GM20431 (cell line): Measurements from ENCODE around the gene EEFSEC.

ENCODE experiments used
- in situ Hi-C: fragments of 300-500 bp; cut with MseI, MboI; formaldehyde crosslinking; loops from one replicate; pipeline ENCODE4 v1.15.0; 2020; ENCODE audit warnings: low sequenced_read_pairs; ENCODE audit not compliant: unreplicated experiment

The EEFSEC gene

DNA sequence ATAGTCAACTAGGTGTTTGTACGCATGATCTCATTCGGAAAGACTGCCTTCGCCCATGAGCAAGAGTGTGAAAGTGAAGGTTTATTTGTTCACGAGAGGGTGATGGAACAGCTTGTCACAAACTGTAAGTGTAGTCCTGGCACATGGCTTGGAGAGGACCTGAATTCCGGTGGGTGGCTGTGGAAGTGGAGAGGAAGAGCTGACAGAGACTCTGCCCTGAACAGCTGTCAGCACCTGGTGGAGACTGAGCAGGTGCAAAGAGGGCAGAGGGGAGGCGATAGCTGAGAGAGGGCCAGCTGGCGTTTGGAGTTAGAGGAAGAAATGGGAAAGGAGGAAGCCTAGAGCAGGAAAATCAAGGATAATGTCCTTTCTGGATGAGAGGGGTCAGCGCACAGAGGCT lies 155.7 kb downstream of the EEFSEC start:
- in situ Hi-C loops, result no loop called here

GRCh38 chr3:128310286-128311058 lies 157.2 kb downstream of the EEFSEC start:
- in situ Hi-C loops, result no loop called here

DNA sequence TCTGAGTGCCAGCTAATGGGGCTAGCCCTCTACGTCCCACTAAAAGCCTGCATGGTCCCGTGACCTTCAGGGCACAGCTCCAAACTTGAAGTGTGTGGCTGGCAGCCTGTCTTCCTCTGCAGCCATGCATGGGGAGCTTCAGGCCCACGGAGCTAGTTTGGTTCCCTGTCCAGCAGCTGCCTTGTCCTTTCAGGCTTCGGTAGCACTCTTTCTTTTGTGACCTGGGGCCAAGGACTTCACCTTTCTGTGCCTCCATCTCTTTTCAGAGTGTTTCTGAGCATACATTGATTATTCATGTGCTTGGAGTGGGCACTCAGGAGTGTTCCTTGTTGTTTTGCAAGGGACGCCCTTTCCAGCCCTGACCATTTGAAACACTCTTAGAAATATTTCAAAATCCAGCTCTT lies 158.2 kb downstream of the EEFSEC start:
- in situ Hi-C loops, result no loop called here

GRCh38 chr3:128312271-128312670 lies 159.0 kb downstream of the EEFSEC start:
- in situ Hi-C loops, result no loop called here

DNA sequence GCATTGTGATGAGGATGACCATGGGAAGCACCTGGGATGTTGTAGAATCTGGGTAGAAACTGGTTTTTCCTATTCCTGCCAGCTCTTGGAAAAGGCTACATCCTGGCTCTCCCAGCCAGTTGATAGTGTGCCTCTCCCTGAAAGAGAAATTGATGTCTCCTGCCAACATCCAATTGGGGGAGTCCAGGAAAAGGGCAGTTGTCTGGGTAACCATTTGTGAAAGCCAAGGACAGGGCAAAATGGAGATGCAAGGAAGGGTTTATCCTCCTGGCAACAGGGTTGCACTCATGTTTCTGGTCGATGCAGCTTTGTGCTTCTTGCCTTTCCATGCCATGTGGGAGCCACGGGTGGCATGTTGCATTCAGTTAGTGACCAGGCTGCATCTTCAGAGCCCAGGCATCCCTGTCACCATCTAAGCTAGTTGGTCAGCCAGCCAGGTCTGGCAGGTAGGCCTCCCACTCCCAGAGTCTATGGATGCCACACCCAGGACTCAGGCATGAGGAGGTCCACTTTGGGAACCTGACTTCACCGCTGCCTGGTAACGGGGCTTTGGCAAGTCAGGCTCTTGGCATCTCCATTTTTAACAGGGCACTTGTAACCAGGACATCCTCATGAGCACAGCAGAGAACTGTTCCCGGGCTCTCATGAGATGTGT lies 159.9 kb downstream of the EEFSEC start:
- in situ Hi-C loops, result no loop called here

GRCh38 chr3:128313935-128314334 lies 160.7 kb downstream of the EEFSEC start:
- in situ Hi-C loops, result no loop called here

DNA sequence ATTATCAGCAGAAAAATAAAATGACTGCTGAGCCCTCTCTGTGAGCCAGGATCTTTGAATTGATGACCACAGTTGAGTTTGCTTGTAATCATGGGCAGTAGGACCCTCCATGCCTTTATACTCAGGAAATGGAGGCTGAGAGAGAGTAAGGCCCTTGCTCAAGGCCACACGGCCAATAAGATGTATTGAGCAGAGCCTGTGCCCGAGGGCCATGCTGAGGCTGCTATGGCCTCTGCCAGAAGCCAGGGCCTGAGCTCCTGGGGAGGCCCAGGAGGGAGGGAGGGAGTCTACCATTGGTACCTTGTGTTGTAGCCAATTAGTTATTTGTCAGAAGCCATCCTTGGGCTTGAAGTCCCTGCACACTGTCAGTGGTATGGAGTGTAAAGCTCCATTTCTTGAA lies 162.0 kb downstream of the EEFSEC start:
- in situ Hi-C loops, result no loop called here

DNA sequence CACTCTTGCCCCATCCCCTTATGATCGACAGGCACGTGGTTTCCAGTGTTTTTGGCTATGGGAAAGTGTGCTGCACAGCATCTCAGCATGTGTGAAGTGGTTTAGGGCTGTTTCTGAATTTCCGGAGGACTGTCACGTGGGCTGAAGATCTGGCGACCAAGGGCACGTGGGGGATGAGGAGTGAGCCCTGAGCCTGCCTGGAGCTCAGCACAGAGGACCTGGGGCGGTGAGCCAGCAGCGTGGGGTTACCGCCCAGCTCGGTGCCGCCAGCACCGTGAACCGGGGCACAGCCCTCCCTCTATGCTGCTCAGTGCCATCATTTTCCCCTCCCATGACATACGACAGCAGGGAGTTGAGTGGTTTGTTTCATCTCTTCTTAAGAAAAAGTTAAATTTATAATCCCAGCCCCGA lies 163.2 kb downstream of the EEFSEC start:
- in situ Hi-C loops, result no loop called here

- in situ Hi-C loops, result no loop called here
Observed at GRCh38 chr3:128317101-128317697, 163.9 kb downstream of the EEFSEC start.

DNA sequence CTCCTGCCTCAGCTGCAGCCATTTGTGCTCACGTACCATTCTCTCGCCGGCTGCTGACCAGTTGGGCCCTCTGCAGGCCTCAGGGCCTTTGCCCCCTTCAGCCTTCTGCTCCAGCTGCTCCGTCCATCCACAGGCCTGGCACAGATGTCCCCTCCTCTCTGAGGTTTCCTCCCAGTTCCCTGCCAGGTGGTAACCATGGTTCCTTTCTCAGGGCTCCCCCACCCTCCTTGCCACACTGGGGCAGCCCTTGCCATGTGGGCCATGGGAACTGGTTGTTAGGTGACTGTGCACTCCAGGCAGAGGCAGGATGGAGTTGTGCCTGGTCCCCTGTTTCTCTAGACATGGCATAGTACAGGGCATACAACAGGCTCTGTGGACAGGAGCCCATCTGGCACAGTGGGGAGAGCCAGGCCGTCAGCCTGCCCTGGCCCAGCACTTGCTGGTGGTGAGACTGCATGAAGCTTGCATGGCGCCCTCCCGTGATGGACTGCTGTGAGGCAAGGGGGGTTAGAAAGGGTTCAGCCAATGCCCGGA lies 164.5 kb downstream of the EEFSEC start:
- in situ Hi-C loops, result no loop called here

DNA sequence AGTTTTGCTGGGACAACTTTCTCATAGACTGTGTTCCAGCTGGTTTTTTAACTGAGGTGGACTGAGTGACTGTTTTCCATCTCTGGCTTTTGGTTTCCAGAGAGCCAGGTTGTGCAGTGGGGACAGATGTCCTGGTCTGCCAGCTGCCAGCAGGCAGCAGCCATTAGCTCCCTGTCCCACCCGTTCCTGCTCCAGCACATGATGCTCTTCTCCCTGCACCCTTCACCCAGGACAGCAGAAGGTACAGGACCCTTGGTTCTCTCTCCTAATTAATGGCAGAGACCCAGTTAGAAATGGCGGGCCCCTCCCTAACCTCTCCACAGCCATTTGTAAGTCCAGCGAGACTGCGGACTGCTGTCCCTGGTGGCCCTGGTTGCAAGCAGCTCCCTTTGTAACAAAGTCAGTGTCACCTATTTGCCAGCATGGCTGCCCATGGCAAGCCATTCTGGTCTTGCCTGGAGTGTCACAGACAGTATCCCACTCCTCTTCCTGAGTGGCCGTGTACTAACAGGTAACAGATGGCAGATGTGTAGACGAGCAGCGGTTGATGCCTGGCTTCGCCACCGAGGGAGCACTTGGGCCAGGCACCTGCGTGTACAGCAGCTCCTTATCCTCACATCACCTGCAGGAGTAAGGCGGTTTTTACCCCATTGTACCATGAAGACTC lies 165.1 kb downstream of the EEFSEC start:
- in situ Hi-C loops, result no loop called here

DNA sequence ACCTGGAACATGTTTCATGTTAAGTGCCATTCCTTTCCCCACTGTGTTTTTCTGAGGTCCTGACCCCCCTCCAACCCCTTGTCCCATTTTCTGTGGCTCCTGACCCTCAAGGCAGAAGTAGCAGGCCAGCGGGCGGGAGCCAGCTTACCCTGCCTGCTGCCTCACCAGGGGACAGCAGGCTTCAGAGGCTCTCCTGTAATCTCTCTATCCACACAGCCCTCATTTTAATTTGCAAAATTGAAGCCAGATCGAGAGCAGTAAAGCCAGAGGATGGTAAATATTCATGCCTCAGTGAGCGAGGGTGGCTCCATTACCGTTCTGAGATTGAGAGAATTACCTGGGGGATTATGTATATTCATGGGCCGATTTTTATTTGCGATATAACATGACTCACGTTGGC lies 165.8 kb downstream of the EEFSEC start:
- in situ Hi-C loops, result no loop called here

DNA sequence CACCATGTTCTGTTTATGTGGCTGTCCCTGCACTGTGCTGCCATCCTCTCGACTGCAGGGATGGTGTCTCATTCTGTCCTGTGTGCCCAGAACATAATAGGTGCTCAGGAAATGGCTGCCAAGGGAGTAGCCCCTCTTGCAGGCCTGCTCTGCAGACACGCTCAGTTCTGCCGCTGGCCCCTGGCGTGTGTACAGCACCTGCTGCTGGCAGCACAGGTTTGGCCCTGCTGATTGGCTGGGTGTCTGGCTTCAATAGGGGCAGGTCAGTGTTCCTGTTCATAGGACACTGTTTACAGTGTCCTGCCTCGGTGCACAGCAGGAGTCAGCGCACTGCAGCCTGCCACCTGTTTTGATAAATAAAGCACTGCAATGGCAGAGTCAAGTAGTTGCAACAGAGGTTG lies 166.5 kb downstream of the EEFSEC start:
- in situ Hi-C loops, result no loop called here

- in situ Hi-C loops, result no loop called here
Observed at GRCh38 chr3:128320551-128321340, 167.5 kb downstream of the EEFSEC start.

DNA sequence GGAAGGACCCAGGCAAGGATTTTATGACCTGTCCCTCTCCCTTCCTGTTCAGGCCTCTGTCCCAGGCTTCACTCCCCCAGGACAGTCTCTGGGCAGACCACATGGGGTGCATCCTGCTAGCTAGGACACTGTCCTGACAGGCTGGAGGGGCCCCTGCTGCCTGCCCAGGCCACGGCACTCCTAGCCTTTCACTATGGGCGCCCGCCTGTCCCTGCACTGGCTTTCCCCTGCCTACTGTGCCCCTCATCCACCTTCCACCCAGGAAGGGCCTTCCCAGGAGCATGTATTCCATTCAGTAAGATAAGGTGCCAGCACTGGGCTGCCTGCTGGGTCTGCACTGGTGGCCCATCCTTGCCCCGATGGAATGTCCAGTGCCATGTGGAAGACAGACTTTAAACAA lies 168.1 kb downstream of the EEFSEC start:
- in situ Hi-C loops, result no loop called here

- in situ Hi-C loops, result no loop called here
Observed at GRCh38 chr3:128322030-128323022, 169.0 kb downstream of the EEFSEC start.

DNA sequence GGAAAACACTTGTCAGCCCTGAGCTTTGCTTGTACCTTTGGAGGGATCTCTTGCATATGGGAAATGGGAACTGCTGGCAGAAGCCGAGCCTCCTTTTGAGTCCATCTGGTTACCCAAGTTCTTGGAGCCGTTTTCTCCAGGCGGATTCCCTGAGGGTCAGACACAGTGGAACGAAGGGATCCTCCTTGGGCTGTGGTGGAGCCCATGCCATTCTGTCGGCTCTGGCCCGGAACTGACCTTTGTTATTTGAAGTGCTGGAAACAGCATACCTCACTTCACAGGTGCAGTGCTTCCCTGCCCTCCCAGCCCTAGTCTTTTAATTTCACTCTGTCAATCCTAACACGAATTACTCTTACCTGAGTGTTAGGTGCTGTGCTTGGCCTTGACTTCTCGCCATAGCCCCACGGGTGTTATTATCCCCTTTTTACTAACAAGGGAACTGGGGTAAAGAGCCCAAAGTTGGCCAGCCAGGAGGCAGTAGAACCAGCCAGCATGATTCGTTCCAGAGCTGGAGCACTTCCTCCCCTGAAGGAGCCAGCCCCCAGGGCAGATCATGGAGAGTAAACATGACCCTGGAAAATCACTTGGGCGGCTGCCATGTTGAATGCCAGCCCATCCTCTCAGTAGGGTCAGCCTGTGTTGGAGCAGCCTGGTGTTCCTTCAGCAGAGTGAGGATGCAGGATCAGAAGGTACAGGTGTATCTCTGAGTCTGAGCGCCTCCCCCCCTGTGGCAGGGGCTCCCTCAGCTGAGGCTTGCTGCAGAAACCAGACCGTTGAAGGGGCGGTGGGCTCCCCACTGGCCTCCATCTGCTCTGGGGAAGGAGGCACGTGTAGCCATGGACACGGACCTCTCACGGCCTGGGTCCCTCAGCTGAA lies 170.2 kb downstream of the EEFSEC start:
- in situ Hi-C loops, result no loop called here
